GM21737 (cell line): ENCODE results near the gene JAG1.
A peak's percentile ranks its signal among the peaks of the same experiment; 100 is the strongest.

Experiments
- ATAC-seq: cut with Tn5 transposase; IDR thresholded peaks from one replicate; pipeline ENCODE4 v1.9.1; 2021; ENCODE audit warnings: mild to moderate bottlenecking, moderate library complexity; ENCODE audit not compliant: unreplicated experiment

JAG1 gene

DNA sequence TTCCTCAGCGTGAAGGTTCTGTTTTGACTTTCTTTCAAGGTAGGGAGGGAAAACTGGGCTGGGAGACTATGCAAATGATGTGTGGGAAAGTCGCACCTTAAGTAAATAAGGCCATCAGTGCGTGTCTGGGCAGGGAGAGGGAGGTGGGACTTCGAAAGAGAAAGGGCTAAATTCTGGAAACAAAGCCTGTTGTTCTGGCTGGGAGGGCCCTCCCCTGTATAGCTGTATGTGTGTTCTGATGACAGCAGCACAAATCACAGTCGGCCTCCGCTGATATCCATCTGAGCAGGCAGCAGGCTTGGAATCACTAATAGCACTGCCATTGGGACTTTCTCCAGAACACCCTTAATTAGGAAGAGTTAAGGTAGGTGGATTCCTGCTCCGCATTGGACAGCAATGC lies 19.2 kb downstream of the JAG1 start:
- peak; percentile 68 for ATAC-seq

- ATAC-seq: no peak
These were observed 19.6 kb downstream of the JAG1 start for GRCh38 chr20:10654250-10654610.

GRCh38 chr20:10653599-10654249 lies 20.1 kb downstream of the JAG1 start:
- no peak for ATAC-seq

DNA sequence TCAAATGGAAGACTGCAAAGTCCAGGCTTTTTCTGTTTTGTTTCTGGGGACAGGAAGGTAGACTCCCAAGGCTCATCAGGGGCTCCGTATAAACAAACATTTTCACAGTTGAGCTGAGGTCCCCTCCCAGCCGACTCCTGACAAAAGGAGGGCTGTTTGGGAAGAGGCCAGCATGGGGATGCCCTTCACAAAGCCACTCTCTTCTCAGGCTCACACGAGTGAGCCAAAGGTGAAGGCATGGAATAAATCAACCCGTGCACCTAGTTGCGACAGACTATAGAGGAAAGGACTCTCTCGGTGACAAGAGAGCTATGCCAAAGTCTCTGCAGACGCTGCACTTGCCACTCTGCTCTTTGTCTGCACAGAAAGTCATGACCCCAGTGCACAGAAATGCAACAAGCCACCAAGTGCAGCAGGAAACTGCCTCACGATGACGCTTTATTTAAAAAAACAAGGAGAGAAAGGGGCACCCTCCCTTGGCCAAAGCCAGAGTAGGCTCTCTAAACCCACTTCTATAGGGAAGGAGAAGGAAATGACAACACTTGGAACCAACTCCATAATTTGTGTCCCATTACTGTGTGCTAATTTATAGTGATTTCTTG lies 21.0 kb downstream of the JAG1 start:
- no peak for ATAC-seq

- ATAC-seq: no peak
These were observed 21.6 kb downstream of the JAG1 start for GRCh38 chr20:10652185-10652584.

GRCh38 chr20:10651227-10651990 lies 22.4 kb downstream of the JAG1 start:
- ATAC-seq: no peak

DNA sequence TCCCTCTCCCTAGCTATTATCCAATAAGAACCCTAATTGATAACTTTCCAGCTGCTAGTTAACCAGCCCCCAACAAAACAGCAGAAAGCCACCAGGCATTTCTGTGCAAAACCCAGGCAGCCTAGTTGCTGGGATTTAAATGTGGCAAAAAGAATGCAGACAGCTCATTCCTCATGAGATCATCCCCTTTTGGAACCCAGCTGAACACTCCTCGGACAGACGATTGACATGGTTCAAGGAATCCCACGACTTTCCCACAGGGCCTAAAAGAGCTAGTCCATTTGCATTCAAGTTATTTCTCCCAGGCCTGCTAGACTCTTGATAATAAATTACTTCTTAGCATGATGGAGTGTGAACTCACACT lies 24.0 kb downstream of the JAG1 start:
- ATAC-seq: no peak

DNA sequence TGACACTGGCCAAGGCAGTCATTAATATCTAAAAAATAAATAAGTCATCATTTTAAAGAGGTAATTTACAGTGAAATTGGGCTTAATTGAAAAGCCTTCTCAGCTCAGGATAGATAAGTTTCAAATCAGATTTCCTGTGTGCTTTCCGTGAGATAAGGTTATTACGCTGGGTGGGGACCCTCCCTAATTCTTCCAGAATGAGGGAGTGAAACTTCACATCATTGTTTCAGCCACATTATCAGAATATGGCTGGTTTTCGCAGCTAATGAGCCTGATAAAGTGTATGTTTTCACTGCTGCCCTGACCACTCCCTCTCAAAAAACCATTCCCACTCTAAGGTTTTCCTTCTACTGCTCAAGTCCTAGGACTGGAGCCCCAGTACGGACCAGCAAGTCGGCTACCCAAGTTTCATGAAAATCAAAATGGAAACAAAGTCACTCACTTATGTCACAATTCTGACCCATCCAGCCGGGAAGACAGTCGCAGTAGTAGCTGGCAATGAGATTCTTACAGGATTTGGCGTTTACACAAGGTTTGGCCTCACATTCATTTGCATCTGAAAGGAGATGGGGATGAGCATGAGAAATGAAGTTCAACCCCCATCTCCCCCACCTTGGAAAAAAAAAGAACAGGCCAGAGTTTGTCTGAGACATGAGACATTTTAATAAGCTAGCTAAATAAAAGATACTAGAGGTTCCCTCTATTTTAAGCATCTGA lies 24.6 kb downstream of the JAG1 start:
- ATAC-seq: no peak

DNA sequence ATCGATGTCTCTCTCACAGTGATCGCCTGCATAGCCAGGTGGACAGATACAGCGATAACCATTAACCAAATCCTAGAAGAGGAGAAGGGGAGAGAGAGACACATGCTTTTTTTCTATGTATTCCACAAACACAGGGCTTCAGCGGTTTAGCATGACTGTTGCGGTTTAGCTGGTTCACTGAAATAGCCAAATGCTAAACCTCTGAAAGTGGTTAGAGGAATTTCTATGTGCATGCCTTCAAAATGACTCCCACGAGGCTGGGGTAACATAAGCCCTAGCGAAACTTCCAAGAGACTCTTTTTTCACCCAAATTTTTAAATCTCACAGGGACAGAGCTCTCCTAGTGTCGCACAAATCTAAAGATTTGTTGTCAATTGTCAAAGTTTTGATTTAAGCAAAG lies 25.1 kb downstream of the JAG1 start:
- ATAC-seq: no peak

DNA sequence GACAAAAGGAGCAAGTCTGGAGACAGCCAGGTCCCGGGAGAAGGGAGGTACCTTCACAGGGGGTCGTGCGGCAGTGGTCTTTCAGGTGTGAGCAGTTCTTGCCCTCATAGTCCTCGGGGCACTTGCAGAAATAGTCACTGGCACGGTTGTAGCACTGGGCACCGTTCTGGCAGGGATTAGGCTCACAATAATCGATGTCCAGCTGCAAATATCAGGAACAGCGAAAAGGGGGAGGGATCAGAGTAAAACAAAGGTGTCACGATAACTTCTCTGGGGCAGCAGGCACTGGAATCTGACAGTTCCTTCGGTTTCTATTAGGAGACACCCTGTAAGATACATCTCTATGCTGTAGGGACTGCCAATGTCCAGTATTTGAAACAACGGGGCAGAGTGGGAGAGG lies 25.9 kb downstream of the JAG1 start:
- no peak for ATAC-seq

- ATAC-seq: no peak
These were observed 26.3 kb downstream of the JAG1 start for GRCh38 chr20:10647471-10647870.

GRCh38 chr20:10646886-10647420 lies 26.8 kb downstream of the JAG1 start:
- ATAC-seq: no peak

DNA sequence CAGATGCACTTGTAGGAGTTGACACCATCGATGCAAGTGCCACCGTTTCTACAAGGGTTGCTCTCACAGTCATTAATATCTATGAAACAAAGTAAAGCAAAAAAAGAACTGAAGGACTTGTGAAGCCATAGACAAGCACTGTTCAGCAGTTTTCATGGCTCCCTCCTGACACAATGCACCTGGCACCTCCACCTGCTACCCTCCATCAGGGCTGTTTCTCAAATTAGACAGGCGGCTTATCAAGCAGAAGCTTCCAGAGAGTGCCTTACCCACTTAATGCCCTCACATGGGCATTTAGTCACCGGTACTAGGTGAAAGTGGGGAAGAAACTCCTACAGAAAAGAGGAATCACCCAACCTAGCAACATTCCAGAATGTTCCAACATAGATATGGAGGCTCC lies 27.8 kb downstream of the JAG1 start:
- no peak for ATAC-seq

GRCh38 chr20:10645205-10645570 lies 28.6 kb downstream of the JAG1 start:
- no peak for ATAC-seq

- peak; percentile 55 for ATAC-seq
These were observed 29.2 kb downstream of the JAG1 start for GRCh38 chr20:10644458-10645204.

- ATAC-seq: no peak
These were observed 30.3 kb downstream of the JAG1 start for GRCh38 chr20:10643560-10643873.

DNA sequence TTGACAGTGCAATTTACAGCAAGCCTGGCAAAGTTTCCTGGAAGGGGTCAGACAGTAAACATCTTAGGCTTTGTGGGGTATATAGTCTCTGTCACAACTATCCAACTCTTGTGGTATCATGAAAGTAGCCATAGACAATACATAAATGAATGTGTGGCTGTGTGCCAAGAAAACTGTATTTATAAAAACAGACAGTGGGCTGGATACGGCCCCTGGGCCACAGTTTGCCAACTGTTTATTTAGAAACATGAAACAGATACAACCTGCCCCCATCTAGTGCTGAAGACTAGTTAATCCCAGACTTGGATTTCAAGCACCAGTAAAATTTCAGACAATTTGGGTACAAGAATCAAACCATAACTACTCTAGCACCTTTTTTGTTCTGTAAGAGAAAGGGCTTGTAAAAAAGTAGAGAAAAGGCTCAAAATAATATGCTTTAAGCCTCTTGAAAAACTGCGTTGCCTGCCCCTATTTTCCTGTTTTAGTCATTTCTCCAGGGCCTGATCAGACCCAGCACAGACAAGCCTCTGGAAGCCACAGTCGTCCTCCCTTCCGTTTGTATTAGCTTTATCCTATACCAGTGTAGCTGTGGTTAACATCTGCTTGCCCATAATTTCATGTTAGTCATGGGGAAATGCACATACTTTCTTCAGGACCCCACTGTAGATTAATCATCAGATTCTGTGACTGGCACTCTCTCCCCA lies 30.8 kb downstream of the JAG1 start:
- ATAC-seq: no peak

GRCh38 chr20:10641893-10642292 lies 31.9 kb downstream of the JAG1 start:
- ATAC-seq: no peak

GRCh38 chr20:10641467-10641866 lies 32.3 kb downstream of the JAG1 start:
- no peak for ATAC-seq

DNA sequence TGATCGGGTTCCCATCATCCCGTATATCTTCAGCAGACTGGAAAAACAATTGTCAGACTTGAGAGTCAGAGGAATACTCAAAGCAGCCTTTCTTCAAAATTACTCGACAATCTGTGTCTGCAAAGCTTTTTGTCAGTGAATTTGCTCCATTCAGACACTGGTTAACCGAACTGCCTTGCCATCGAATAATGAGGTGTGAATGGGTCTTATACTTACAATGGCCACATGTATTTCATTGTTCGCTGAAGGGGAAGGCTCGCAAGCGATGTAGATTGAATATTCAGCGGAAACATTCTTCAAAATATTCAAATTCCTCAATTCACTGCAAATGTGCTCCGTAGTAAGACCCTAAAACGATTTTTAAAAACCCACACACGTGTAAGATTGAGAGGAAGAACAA lies 32.9 kb downstream of the JAG1 start:
- ATAC-seq: no peak
